Measurements from ENCODE around the gene USP49. TPM values are rescaled to one million over a fixed set of nuclear protein-coding genes. Genes with fewer than 3 reads are reported as not detected.

The USP49 gene
- total RNA-seq, 2 donors from 2014 or later, result 2.1 to 2.9 TPM

GRCh38 chr6:41747256-41748101, 147.7 kb downstream of the USP49 start, which contains the start of gene PGC:
Gene PGC (minus strand): TSS chr6:41747397. CDS start chr6:41747334, 63 bp downstream.
- no peak for ATAC-seq
- DNase-seq, result no peak
- intact Hi-C loops (cut with DNase I, micrococcal nuclease), result no loop called here

GRCh38 chr6:41746107-41746506, 149.1 kb downstream of the USP49 start:
- ATAC-seq, result no peak
- intact Hi-C loops (cut with DNase I, micrococcal nuclease), result no loop called here
- no peak for DNase-seq

GRCh38 chr6:41744236-41744787, 150.9 kb downstream of the USP49 start:
- DNase-seq, result no peak
- no peak for ATAC-seq
- intact Hi-C loops (cut with DNase I, micrococcal nuclease), result no loop called here

- ATAC-seq (no peak), DNase-seq (no peak)
- intact Hi-C loops (cut with DNase I, micrococcal nuclease), result no loop called here
Observed at GRCh38 chr6:41743406-41744235, 151.6 kb downstream of the USP49 start.

- DNase-seq (peak; percentile 71 to 87), ATAC-seq (peak; percentile 84)
- intact Hi-C loops (cut with DNase I, micrococcal nuclease), result no loop called here
Observed at GRCh38 chr6:41741625-41742490, 153.3 kb downstream of the USP49 start.

- ATAC-seq (peak; percentile 21), DNase-seq (peak in 1 of 2 donors; percentile 40)
- intact Hi-C loops (cut with DNase I, micrococcal nuclease), result no loop called here
Observed at GRCh38 chr6:41740366-41741162, 154.6 kb downstream of the USP49 start.

Other genes starting within 250 kb of the USP49 start
- 10 to 100 TPM; 24.3 to 29.7 TPM for gene TFEB, start 159.8 kb downstream of the USP49 start, total RNA-seq
- not detected for gene PGC, start 148.0 kb downstream of the USP49 start, total RNA-seq
- 1 to 10 TPM; 3.3 to 4.4 TPM for gene FRS3, start 115.5 kb downstream of the USP49 start, total RNA-seq
- 1 to 10 TPM; 4.7 to 6.7 TPM for gene PRICKLE4, start 114.6 kb downstream of the USP49 start, total RNA-seq
- gene TOMM6, start 107.7 kb downstream of the USP49 start, total RNA-seq, result 10 to 100 TPM; 97.1 to 98.4 TPM
- 10 to 100 TPM; 18.5 to 18.8 TPM for gene MED20, start 25.8 kb upstream of the USP49 start, total RNA-seq
- 10 to 100 TPM in 1 of 2 donors, 1 to 10 TPM in 1; 8.8 to 10.3 TPM for gene BYSL, start 26.1 kb upstream of the USP49 start, total RNA-seq
- 10 to 100 TPM; 64.0 to 68.4 TPM for gene CCND3, start 46.4 kb upstream of the USP49 start, total RNA-seq
- gene TAF8, start 155.1 kb upstream of the USP49 start, total RNA-seq, result 10 to 100 TPM; 19.0 to 19.7 TPM
- 10 to 100 TPM; 49.7 to 66.2 TPM for gene C6orf132, start 247.2 kb upstream of the USP49 start, total RNA-seq

Measured in left colon (tissue), 2 donors.